Neural progenitor cell (in vitro differentiated cells): ENCODE measurements around the gene ENTPD2. TPM values are rescaled to one million over a fixed set of nuclear protein-coding genes. Genes with fewer than 3 reads are reported as not detected.
A peak's percentile ranks its signal among the peaks of the same experiment; 100 is the strongest.

Experiments used
- DNase-seq: peaks from one replicate; pipeline ENCODE4 v3.0.0-alpha.2; 2016; ENCODE audit warnings: low spot score
- H2AFZ ChIP-seq: fragments of 200-600 bp; sonication (generic); replicated peaks from 2 replicates; pipeline ENCODE4 v1.6.1; 2016; ENCODE audit warnings: antibody characterized with exemption
- H3F3A ChIP-seq: fragments of 200-600 bp; sonication (generic); 2 replicates; pipeline ENCODE4 v1.6.1; 2016; ENCODE audit warnings: antibody characterized with exemption, low read depth
- H3K27ac ChIP-seq: fragments of 200-600 bp; sonication (generic); 2 replicates; pipeline ENCODE4 v1.5.1; 2016; ENCODE audit warnings: mild to moderate bottlenecking
- H3K27me3 ChIP-seq: fragments of 200-600 bp; sonication (generic); 2 replicates; pipeline ENCODE4 v1.6.1; 2016; ENCODE audit warnings: mild to moderate bottlenecking, moderate library complexity
- H3K36me3 ChIP-seq: fragments of 200-600 bp; sonication (generic); 2 replicates; pipeline ENCODE4 v1.5.1; 2016
- H3K4me1 ChIP-seq: fragments of 200-600 bp; sonication (generic); 2 replicates; pipeline ENCODE4 v1.6.1; 2016; ENCODE audit warnings: mixed run types
- H3K4me2 ChIP-seq: fragments of 200-600 bp; sonication (generic); 2 replicates; pipeline ENCODE4 v1.6.1; 2016
- H3K4me3 ChIP-seq: fragments of 200-600 bp; sonication (generic); 2 replicates; pipeline ENCODE4 v1.5.1; 2016
- H3K79me2 ChIP-seq: fragments of 200-600 bp; sonication (generic); 2 replicates; pipeline ENCODE4 v1.6.1; 2016; ENCODE audit warnings: low read depth
- H3K9ac ChIP-seq: fragments of 200-600 bp; sonication (generic); 2 replicates; pipeline ENCODE4 v1.6.1; 2016
- H3K9me3 ChIP-seq: fragments of 200-600 bp; sonication (generic); 2 replicates; pipeline ENCODE4 v1.5.1; 2016; ENCODE audit warnings: low read depth
- H4K20me1 ChIP-seq: fragments of 200-600 bp; sonication (generic); 2 replicates; pipeline ENCODE4 v1.6.1; 2016; ENCODE audit warnings: low read depth
- H3K27ac Mint-ChIP-seq: 3 replicates; pipeline ENCODE4 v1.8.0; 2021; ENCODE audit warnings: mixed read lengths
- H3K27me3 Mint-ChIP-seq: 2 replicates; pipeline ENCODE4 v1.8.0; 2022; ENCODE audit warnings: low read depth, mild to moderate bottlenecking, inconsistent platforms, moderate library complexity, mixed read lengths; ENCODE audit not compliant: insufficient read depth
- H3K36me3 Mint-ChIP-seq: 3 replicates; pipeline ENCODE4 v1.8.0; 2021; ENCODE audit warnings: mixed read lengths
- H3K4me1 Mint-ChIP-seq: 3 replicates; pipeline ENCODE4 v1.8.0; 2021; ENCODE audit warnings: mixed read lengths
- H3K4me3 Mint-ChIP-seq: 3 replicates; pipeline ENCODE4 v1.8.0; 2021; ENCODE audit warnings: mild to moderate bottlenecking, moderate library complexity, mixed read lengths
- H3K9me3 Mint-ChIP-seq: 3 replicates; pipeline ENCODE4 v1.8.0; 2020; ENCODE audit warnings: mixed read lengths
- CTCF ChIP-seq: fragments of 200-600 bp; sonication (generic); IDR thresholded peaks from 2 replicates; pipeline ENCODE4 v1.5.1; 2017; ENCODE audit warnings: antibody characterized with exemption, mild to moderate bottlenecking
- EZH2 ChIP-seq: fragments of 200-600 bp; sonication (generic); IDR thresholded peaks from 2 replicates; pipeline ENCODE4 v1.6.1; 2017; ENCODE audit warnings: antibody characterized with exemption, mild to moderate bottlenecking, moderate library complexity
- EZH2phosphoT487 ChIP-seq: fragments of 200-600 bp; sonication (generic); IDR thresholded peaks from 2 replicates; pipeline ENCODE4 v1.6.1; 2017; ENCODE audit warnings: antibody characterized with exemption
- total RNA-seq: library from RNA; depleted of rRNA; stranded (reverse); fragments of >200 nt; gene quantifications from 2 replicates; pipeline ENCODE4 v1.2.3, GENCODE V29; 2015; ENCODE audit warnings: low replicate concordance

Gene ENTPD2
- total RNA-seq, 1 donor from 2014 or later = not detected

GRCh38 chr9:137069508-137070091 is 15.7 kb upstream of the ENTPD2 start:
- no peak overlapping the region for H3K27ac ChIP-seq
- TF ChIP-seq CTCF (no peak), EZH2 (peak; percentile 64)
- H3K79me2 ChIP-seq = no peaks in the 10 kb centered on the region
- peaks cover 10% of the 10 kb centered on the region for H3K4me1 Mint-ChIP-seq
- DNase-seq = peak; percentile 79
- no peaks in the 10 kb centered on the region for H3K36me3 ChIP-seq
- no peak overlapping the region for H3K9ac ChIP-seq
- H3F3A ChIP-seq = peaks cover 22% of the 10 kb centered on the region
- H3K27ac Mint-ChIP-seq = no peak overlapping the region
- H3K27me3 Mint-ChIP-seq = peaks cover 18% of the 10 kb centered on the region
- no peaks in the 10 kb centered on the region for H3K9me3 ChIP-seq
- peak overlapping the region; percentile 79 for H3K4me3 Mint-ChIP-seq
- no peaks in the 10 kb centered on the region for H3K36me3 Mint-ChIP-seq
- no peak overlapping the region for H2AFZ ChIP-seq
- H3K27me3 ChIP-seq = peaks cover 41% of the 10 kb centered on the region
- H4K20me1 ChIP-seq = peaks cover 37% of the 10 kb centered on the region
- peaks cover 11% of the 10 kb centered on the region for H3K4me1 ChIP-seq
- H3K4me2 ChIP-seq = peak overlapping the region; percentile 98
- no peaks in the 10 kb centered on the region for H3K9me3 Mint-ChIP-seq
- peak overlapping the region; percentile 72 for H3K4me3 ChIP-seq

GRCh38 chr9:137068539-137069507 is 15.0 kb upstream of the ENTPD2 start:
- Histone ChIP-seq H3K79me2 (no peaks in the 10 kb centered on the region), H3K9me3 (no peaks in the 10 kb centered on the region), H3K9ac (no peak overlapping the region), H3K27ac (no peak overlapping the region), H3F3A (peaks cover 22% of the 10 kb centered on the region), H3K27me3 (peaks cover 33% of the 10 kb centered on the region), H3K36me3 (no peaks in the 10 kb centered on the region), H3K4me1 (peaks cover 11% of the 10 kb centered on the region), H3K4me3 (peak overlapping the region; percentile 72), H4K20me1 (peaks cover 43% of the 10 kb centered on the region), H3K4me2 (peak overlapping the region; percentile 98), H2AFZ (no peak overlapping the region)
- Mint-ChIP-seq H3K36me3 (no peaks in the 10 kb centered on the region), H3K4me3 (peak overlapping the region; percentile 79), H3K27ac (no peak overlapping the region), H3K27me3 (peaks cover 11% of the 10 kb centered on the region), H3K9me3 (no peaks in the 10 kb centered on the region), H3K4me1 (peaks cover 10% of the 10 kb centered on the region)
- no peak for DNase-seq
- TF ChIP-seq EZH2 = no peak
- TF ChIP-seq EZH2phosphoT487 = no peak
- TF ChIP-seq CTCF = no peak

GRCh38 chr9:137067860-137068538 is 14.1 kb upstream of the ENTPD2 start:
- no peak overlapping the region for H3K27ac Mint-ChIP-seq
- DNase-seq = peak; percentile 82
- Histone ChIP-seq H3K4me3 (no peak overlapping the region), H3K36me3 (no peaks in the 10 kb centered on the region), H3K4me2 (no peak overlapping the region), H3K9me3 (no peaks in the 10 kb centered on the region), H3K27me3 (peaks cover 28% of the 10 kb centered on the region), H3K4me1 (peaks cover 11% of the 10 kb centered on the region), H4K20me1 (peaks cover 46% of the 10 kb centered on the region), H3K79me2 (no peaks in the 10 kb centered on the region), H3F3A (peaks cover 22% of the 10 kb centered on the region), H3K27ac (no peak overlapping the region), H3K9ac (no peak overlapping the region), H2AFZ (no peak overlapping the region)
- H3K4me1 Mint-ChIP-seq = peaks cover 10% of the 10 kb centered on the region
- TF ChIP-seq CTCF (peak; percentile 62), EZH2 (no peak)
- no peaks in the 10 kb centered on the region for H3K36me3 Mint-ChIP-seq
- no peaks in the 10 kb centered on the region for H3K9me3 Mint-ChIP-seq
- H3K27me3 Mint-ChIP-seq = peaks cover 6% of the 10 kb centered on the region
- H3K4me3 Mint-ChIP-seq = peak overlapping the region; percentile 54
